Liver (tissue), 9 donors: ENCODE measurements around the gene PAQR4. TPM values are rescaled to one million over a fixed set of nuclear protein-coding genes. Genes with fewer than 3 reads are reported as not detected.

Source experiments
- DNase-seq: peaks from one replicate; pipeline ENCODE4 v3.0.0-alpha.2; 2017; ENCODE audit warnings: low spot score
- H3K27ac ChIP-seq, 2 donors: one replicate each; pipeline ENCODE4 v1.7.0; 2013; ENCODE audit warnings: inconsistent platforms in 2 of 2, low read length in 2 of 2, control low read depth in 1 of 2, low read depth in 1 of 2, mild to moderate bottlenecking in 1 of 2
- H3K27me3 ChIP-seq, 4 donors: one replicate each; pipeline versions ENCODE4 v1.6.1 to v1.7.0; 2013; ENCODE audit warnings: low read length in 3 of 4, inconsistent platforms in 1 of 4, mild to moderate bottlenecking in 1 of 4, moderate library complexity in 1 of 4; ENCODE audit not compliant: control insufficient read depth in 4 of 4, insufficient read depth in 4 of 4
- H3K36me3 ChIP-seq, 4 donors: one replicate each; pipeline versions ENCODE4 v1.6.1 to v1.7.0; 2013; ENCODE audit warnings: low read length in 3 of 4, mild to moderate bottlenecking in 3 of 4, low read depth in 1 of 4, moderate library complexity in 1 of 4; ENCODE audit not compliant: control insufficient read depth in 4 of 4, insufficient read depth in 3 of 4
- H3K4me1 ChIP-seq, 4 donors: one replicate each; pipeline versions ENCODE4 v1.6.1 to v1.7.0; 2013; ENCODE audit warnings: low read length in 3 of 4, mild to moderate bottlenecking in 3 of 4, moderate library complexity in 1 of 4; ENCODE audit not compliant: control insufficient read depth in 4 of 4, insufficient read depth in 4 of 4
- H3K4me3 ChIP-seq, 3 donors: one replicate each; pipeline versions ENCODE4 v1.6.1 to v1.7.0; 2013; ENCODE audit warnings: low read length in 3 of 3, control low read depth in 1 of 3, low read depth in 1 of 3, mild to moderate bottlenecking in 1 of 3
- H3K9ac ChIP-seq, 2 donors: one replicate each; pipeline ENCODE4 v1.7.0; 2013; ENCODE audit warnings: low read length in 2 of 2, mild to moderate bottlenecking in 2 of 2, moderate library complexity in 2 of 2, control low read depth in 1 of 2, low read depth in 1 of 2
- H3K9me3 ChIP-seq, 4 donors: one replicate each; pipeline versions ENCODE4 v1.6.1 to v1.7.0; 2013; ENCODE audit warnings: low read length in 3 of 4; ENCODE audit not compliant: control insufficient read depth in 4 of 4
- EGR1 ChIP-seq, 2 donors: IDR thresholded peaks; 2 replicates each; pipeline ENCODE4 v1.6.1; 2016 to 2018; ENCODE audit warnings: antibody characterized with exemption in 2 of 2, low read depth in 2 of 2
- FOXA1 ChIP-seq: IDR thresholded peaks from 2 replicates; pipeline ENCODE4 v1.6.1; 2016; ENCODE audit warnings: antibody characterized with exemption
- FOXA2 ChIP-seq: IDR thresholded peaks from 2 replicates; pipeline ENCODE4 v1.6.1; 2016; ENCODE audit warnings: antibody characterized with exemption
- HNF4A ChIP-seq, 2 donors: conservative IDR thresholded peaks; 2 replicates each; pipeline ENCODE4 v1.6.1; 2016; ENCODE audit warnings: antibody characterized with exemption in 2 of 2, mild to moderate bottlenecking in 2 of 2
- HNF4G ChIP-seq: IDR thresholded peaks from 2 replicates; pipeline ENCODE4 v1.6.1; 2016; ENCODE audit warnings: antibody characterized with exemption
- NR2F2 ChIP-seq: IDR thresholded peaks from 2 replicates; pipeline ENCODE4 v1.6.1; 2016; ENCODE audit warnings: antibody characterized with exemption
- RAD21 ChIP-seq, 2 donors: IDR thresholded peaks; 2 replicates each; pipeline ENCODE4 v1.6.1; 2016; ENCODE audit warnings: antibody characterized with exemption in 2 of 2, mild to moderate bottlenecking in 2 of 2
- RXRA ChIP-seq, 2 donors: IDR thresholded peaks; 2 replicates each; pipeline ENCODE4 v1.6.1; 2017 to 2018; ENCODE audit warnings: antibody characterized with exemption in 2 of 2, mild to moderate bottlenecking in 1 of 2
- SP1 ChIP-seq: IDR thresholded peaks from 2 replicates; pipeline ENCODE4 v1.6.1; 2018; ENCODE audit warnings: antibody characterized with exemption, mild to moderate bottlenecking
- TAF1 ChIP-seq: conservative IDR thresholded peaks from 2 replicates; pipeline ENCODE4 v1.6.1; 2016; ENCODE audit warnings: antibody characterized with exemption, mild to moderate bottlenecking
- YY1 ChIP-seq: IDR thresholded peaks from 2 replicates; pipeline ENCODE4 v1.6.1; 2016; ENCODE audit warnings: antibody characterized with exemption, mild to moderate bottlenecking
- WGBS: extraction: QIAGEN DNeasy Blood & Tissue Kit; methylation state at CpG from one replicate; pipeline ENCODE4 v1.1.7; 2013; 5-methylcytosine and 5-hydroxymethylcytosine counted together
- polyA plus RNA-seq, 2 donors: library from polyadenylated mRNA; stranded (reverse) in 1 of 2; unstranded in 1 of 2; fragments of 200-250 nt in 1 of 2; fragments of >200 nt in 1 of 2; fragmentation: Nextera tagmentation in 1 of 2; extraction: Ambion mirVana in 1 of 2; gene quantifications; one replicate each; pipeline versions ENCODE4 v1.2.1 to v1.2.3, GENCODE V29; 2013 to 2015
- total RNA-seq, 2 donors: library from RNA; depleted of rRNA; stranded (reverse); fragments of >200 nt; gene quantifications; one replicate each; pipeline ENCODE4 v1.2.3, GENCODE V29; 2014
- TF ChIP-seq, protein P1 (sequence below): fragments of 150-350 bp; IDR thresholded peaks from 2 replicates; pipeline ENCODE4 v1.5.1; 2017; ENCODE audit warnings: improper control_type of control experiment, low read depth, low read length; ENCODE audit not compliant: missing input control
- TF ChIP-seq, protein P2 (sequence below): IDR thresholded peaks from 2 replicates; pipeline ENCODE4 v1.6.1; 2016; ENCODE audit warnings: antibody characterized with exemption, mild to moderate bottlenecking
- TF ChIP-seq, protein P3 (sequence below): IDR thresholded peaks from 2 replicates; pipeline ENCODE4 v1.6.1; 2016; ENCODE audit warnings: antibody characterized with exemption
- TF ChIP-seq, protein P4 (sequence below): IDR thresholded peaks from 2 replicates; pipeline ENCODE4 v1.6.1; 2016; ENCODE audit warnings: antibody characterized with exemption
- TF ChIP-seq, protein P5 (sequence below): IDR thresholded peaks from 2 replicates; pipeline ENCODE4 v1.6.1; 2016; ENCODE audit warnings: antibody characterized with exemption
- donor health status: healthy.
- donor health status: healthy.
- donor health status: healthy.
- donor health status: healthy.
- donor health status: healthy.

PAQR4 gene
- total and polyA plus RNA-seq, 4 donors, result 0.63 to 9.9 (median 2.0) TPM

DNA sequence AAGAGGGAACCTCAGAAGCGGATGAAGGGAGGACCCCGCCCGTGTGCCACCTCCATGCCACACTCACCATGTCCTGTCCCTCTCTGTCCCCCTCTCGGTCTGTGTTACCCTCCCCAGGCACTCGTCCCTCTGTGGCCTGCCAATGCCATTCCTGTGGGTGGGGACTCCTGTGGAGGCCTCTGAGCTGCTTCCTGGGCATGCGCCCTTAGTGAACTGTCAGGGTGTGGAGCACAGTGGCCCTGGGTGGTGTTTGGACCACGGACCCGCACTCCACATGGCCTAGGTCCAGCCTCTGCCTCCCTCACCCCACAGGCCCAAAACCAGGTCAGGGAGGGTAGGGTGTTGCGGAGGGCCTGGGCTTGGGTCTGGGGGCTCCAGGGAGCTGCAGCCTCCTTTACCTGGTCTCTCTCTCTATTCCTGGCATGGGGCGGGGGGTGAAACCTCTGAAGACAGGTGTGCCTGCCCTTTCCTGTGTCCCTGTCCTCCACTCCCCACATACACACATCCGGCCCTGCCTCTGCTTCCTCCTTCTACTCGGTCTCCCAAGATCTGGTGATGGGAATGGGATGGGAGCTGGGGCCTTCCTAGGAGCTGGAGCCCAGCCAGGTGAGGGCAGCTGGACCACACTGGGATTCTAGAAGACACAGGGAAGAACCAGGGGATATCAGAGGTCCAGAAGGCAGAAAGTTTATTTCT, 22.6 kb downstream of the PAQR4 start:
- DNase-seq, result no peak
- H3K9me3 ChIP-seq, result no peaks in the 10 kb centered on the region
- H3K4me3 ChIP-seq, result no peak overlapping the region
- no peak overlapping the region for H3K9ac ChIP-seq
- no peaks in the 10 kb centered on the region for H3K36me3 ChIP-seq
- TF ChIP-seq, protein P1, sequence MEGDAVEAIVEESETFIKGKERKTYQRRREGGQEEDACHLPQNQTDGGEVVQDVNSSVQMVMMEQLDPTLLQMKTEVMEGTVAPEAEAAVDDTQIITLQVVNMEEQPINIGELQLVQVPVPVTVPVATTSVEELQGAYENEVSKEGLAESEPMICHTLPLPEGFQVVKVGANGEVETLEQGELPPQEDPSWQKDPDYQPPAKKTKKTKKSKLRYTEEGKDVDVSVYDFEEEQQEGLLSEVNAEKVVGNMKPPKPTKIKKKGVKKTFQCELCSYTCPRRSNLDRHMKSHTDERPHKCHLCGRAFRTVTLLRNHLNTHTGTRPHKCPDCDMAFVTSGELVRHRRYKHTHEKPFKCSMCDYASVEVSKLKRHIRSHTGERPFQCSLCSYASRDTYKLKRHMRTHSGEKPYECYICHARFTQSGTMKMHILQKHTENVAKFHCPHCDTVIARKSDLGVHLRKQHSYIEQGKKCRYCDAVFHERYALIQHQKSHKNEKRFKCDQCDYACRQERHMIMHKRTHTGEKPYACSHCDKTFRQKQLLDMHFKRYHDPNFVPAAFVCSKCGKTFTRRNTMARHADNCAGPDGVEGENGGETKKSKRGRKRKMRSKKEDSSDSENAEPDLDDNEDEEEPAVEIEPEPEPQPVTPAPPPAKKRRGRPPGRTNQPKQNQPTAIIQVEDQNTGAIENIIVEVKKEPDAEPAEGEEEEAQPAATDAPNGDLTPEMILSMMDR, result no peak
- TF ChIP-seq HNF4A (conservative IDR thresholded peaks at IDR 0.05), result no peak
- TF ChIP-seq NR2F2, result no peak
- TF ChIP-seq RAD21 (IDR thresholded peaks at IDR 0.05), result no peak
- TF ChIP-seq, protein P2, sequence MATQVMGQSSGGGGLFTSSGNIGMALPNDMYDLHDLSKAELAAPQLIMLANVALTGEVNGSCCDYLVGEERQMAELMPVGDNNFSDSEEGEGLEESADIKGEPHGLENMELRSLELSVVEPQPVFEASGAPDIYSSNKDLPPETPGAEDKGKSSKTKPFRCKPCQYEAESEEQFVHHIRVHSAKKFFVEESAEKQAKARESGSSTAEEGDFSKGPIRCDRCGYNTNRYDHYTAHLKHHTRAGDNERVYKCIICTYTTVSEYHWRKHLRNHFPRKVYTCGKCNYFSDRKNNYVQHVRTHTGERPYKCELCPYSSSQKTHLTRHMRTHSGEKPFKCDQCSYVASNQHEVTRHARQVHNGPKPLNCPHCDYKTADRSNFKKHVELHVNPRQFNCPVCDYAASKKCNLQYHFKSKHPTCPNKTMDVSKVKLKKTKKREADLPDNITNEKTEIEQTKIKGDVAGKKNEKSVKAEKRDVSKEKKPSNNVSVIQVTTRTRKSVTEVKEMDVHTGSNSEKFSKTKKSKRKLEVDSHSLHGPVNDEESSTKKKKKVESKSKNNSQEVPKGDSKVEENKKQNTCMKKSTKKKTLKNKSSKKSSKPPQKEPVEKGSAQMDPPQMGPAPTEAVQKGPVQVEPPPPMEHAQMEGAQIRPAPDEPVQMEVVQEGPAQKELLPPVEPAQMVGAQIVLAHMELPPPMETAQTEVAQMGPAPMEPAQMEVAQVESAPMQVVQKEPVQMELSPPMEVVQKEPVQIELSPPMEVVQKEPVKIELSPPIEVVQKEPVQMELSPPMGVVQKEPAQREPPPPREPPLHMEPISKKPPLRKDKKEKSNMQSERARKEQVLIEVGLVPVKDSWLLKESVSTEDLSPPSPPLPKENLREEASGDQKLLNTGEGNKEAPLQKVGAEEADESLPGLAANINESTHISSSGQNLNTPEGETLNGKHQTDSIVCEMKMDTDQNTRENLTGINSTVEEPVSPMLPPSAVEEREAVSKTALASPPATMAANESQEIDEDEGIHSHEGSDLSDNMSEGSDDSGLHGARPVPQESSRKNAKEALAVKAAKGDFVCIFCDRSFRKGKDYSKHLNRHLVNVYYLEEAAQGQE, result no peak
- no peak for TF ChIP-seq FOXA1
- TF ChIP-seq HNF4G, result no peak
- TF ChIP-seq, protein P3, sequence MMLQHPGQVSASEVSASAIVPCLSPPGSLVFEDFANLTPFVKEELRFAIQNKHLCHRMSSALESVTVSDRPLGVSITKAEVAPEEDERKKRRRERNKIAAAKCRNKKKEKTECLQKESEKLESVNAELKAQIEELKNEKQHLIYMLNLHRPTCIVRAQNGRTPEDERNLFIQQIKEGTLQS, result no peak
- no peak for TF ChIP-seq SP1
- TF ChIP-seq, protein P4, sequence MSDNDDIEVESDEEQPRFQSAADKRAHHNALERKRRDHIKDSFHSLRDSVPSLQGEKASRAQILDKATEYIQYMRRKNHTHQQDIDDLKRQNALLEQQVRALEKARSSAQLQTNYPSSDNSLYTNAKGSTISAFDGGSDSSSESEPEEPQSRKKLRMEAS, result no peak
- no peak overlapping the region for H3K27ac ChIP-seq
- WGBS, result 88% methylated on average over 12 of the region's 12 CpGs
- H3K27me3 ChIP-seq, result no peaks in the 10 kb centered on the region
- H3K4me1 ChIP-seq, result no peaks in the 10 kb centered on the region

DNA sequence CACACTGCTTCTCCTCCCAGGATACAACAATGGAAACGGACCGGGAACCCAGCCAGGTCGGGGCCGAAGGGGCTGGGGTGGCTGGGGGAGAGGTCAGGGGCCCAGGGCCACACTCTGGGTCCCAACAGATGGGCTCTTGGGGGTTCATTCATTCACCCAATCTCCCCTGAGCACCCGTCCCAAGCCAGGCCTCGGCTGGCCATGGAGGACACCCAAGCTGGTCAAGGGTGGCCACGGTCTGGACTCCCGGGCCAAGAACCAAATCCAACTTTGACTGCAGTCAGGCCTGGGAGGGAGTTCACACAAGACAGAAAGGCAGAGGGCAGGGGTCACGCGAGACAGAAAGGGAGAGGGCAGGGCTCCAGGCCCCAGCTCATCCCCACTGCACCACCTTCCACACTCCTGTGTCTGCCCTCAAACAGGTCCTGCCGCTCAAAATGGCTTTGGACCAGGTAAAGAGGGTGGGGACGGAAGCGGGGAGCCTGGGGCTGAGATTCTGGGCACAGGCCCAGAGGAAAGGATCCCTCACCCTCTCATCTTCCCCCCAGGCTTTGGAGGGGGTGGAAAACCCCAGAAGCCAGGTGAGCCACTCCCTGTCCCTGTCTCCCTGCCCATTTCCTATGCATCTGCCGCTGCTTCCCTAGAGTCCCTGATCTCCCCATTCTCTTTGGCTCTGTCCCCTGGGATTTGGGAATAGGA, 23.4 kb downstream of the PAQR4 start:
- Histone ChIP-seq H3K9me3 (no peaks in the 10 kb centered on the region), H3K27ac (no peak overlapping the region), H3K4me3 (no peak overlapping the region), H3K27me3 (no peaks in the 10 kb centered on the region), H3K4me1 (no peaks in the 10 kb centered on the region), H3K9ac (no peak overlapping the region), H3K36me3 (no peaks in the 10 kb centered on the region)
- WGBS, result 87% methylated on average over 14 of the region's 14 CpGs
- TF ChIP-seq, protein P4, result no peak
- TF ChIP-seq RXRA (IDR thresholded peaks at IDR 0.05), result no peak
- no peak for TF ChIP-seq RAD21 (IDR thresholded peaks at IDR 0.05)
- no peak for TF ChIP-seq YY1
- TF ChIP-seq, protein P2, result no peak
- no peak for TF ChIP-seq TAF1
- TF ChIP-seq EGR1 (IDR thresholded peaks at IDR 0.05; ENCODE audit: low read depth in 2 of 2), result no peak
- TF ChIP-seq, protein P1, result no peak
- TF ChIP-seq, protein P5, sequence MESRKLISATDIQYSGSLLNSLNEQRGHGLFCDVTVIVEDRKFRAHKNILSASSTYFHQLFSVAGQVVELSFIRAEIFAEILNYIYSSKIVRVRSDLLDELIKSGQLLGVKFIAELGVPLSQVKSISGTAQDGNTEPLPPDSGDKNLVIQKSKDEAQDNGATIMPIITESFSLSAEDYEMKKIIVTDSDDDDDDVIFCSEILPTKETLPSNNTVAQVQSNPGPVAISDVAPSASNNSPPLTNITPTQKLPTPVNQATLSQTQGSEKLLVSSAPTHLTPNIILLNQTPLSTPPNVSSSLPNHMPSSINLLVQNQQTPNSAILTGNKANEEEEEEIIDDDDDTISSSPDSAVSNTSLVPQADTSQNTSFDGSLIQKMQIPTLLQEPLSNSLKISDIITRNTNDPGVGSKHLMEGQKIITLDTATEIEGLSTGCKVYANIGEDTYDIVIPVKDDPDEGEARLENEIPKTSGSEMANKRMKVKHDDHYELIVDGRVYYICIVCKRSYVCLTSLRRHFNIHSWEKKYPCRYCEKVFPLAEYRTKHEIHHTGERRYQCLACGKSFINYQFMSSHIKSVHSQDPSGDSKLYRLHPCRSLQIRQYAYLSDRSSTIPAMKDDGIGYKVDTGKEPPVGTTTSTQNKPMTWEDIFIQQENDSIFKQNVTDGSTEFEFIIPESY, result no peak
- no peak for TF ChIP-seq HNF4G
- no peak for TF ChIP-seq FOXA2
- DNase-seq, result no peak
